Right cardiac atrium (tissue), 5 donors: Measurements from ENCODE around the gene BMP2. TPM values are rescaled to one million over a fixed set of nuclear protein-coding genes. Genes with fewer than 3 reads are reported as not detected.
A peak's percentile ranks its signal among the peaks of the same experiment; 100 is the strongest.

Source experiments
- ATAC-seq, 2 donors: fragments of 200-7000 bp; cut with Tn5 transposase; one replicate each; pipeline versions ENCODE4 v1.8.0 to v1.9.1; 2020; ENCODE audit warnings: moderate library complexity in 2 of 2, mild to moderate bottlenecking in 1 of 2
- DNase-seq, 3 donors: peaks; one replicate each; pipeline ENCODE4 v3.0.0-alpha.2; 2020
- H3K27ac ChIP-seq: one replicate; pipeline ENCODE4 v1.5.1; 2013; ENCODE audit warnings: mild to moderate bottlenecking, low read length, control low read depth, moderate library complexity
- H3K27me3 ChIP-seq: one replicate; pipeline ENCODE4 v1.6.1; 2013; ENCODE audit not compliant: control insufficient read depth, insufficient read depth
- H3K4me1 ChIP-seq: one replicate; pipeline ENCODE4 v1.6.1; 2013; ENCODE audit warnings: low read length; ENCODE audit not compliant: control insufficient read depth, insufficient read depth
- H3K4me3 ChIP-seq: one replicate; pipeline ENCODE4 v1.5.1; 2013; ENCODE audit warnings: low read length, control low read depth
- H3K9me3 ChIP-seq: one replicate; pipeline ENCODE4 v1.6.1; 2013; ENCODE audit warnings: low read length; ENCODE audit not compliant: control insufficient read depth
- WGBS: extraction: QIAGEN DNeasy Blood & Tissue Kit; methylation state at CpG from one replicate; pipeline ENCODE4 v1.1.7; 2013; 5-methylcytosine and 5-hydroxymethylcytosine counted together
- intact Hi-C, 4 donors: fragments of 100-400 bp; cut with DNase I; formaldehyde crosslinking; loops; one replicate each; pipeline versions ENCODE4 v1.11.0 to v1.14.0; 2022 to 2023
- long read RNA-seq, 4 donors: library from polyadenylated mRNA; unstranded; transcript quantifications; one replicate each; pipeline ENCODE4 v2.0.0, GENCODE V29; 2020 to 2021
- polyA plus RNA-seq: library from polyadenylated mRNA; stranded (reverse); fragments of 200-250 nt; gene quantifications from one replicate; pipeline ENCODE4 v1.2.3, GENCODE V29; 2013
- total RNA-seq, 4 donors: library from RNA; stranded (reverse); fragmentation: NEBNext Ultra II Directional; extraction: Animal tissue kit (Norgen Biotek cat#: 25700); gene quantifications; one replicate each; pipeline ENCODE4 v1.2.1, GENCODE V29; 2021
- donor health status: healthy with polysubstance abuse.
- donor health status: DM: no; HTN: yes; CAD: no.
- donor health status: DM: no; HTN: no; CAD: no.
- donor health status: DM: no; HTN: yes; CAD: no; lungs with severe emphysema.
- donor health status: DM: yes; HTN: yes; CAD: no.

The BMP2 gene
- total RNA-seq (1 to 10 TPM; 1.5 to 2.7 (median 2.4) TPM), polyA plus RNA-seq (1.9 TPM)
- long read RNA-seq, donor 1, transcript BMP2-201 (3 exons, 3,601 nt): major isoform, 6 of 7 reads
- long read RNA-seq, donor 1, partial matches to known transcripts: 0 of 7 reads
- long read RNA-seq, donor 1, other reads (novel, unspliced or antisense): 1 of 7 reads
- long read RNA-seq, donor 2, partial matches to known transcripts: 0 of 4 reads
- long read RNA-seq, donor 2, other reads (novel, unspliced or antisense): 0 of 4 reads
- long read RNA-seq, donor 3, partial matches to known transcripts: 0 of 1 reads
- long read RNA-seq, donor 3, other reads (novel, unspliced or antisense): 1 of 1 reads
- long read RNA-seq, donor 4: 0 reads

- no peaks in the 10 kb centered on the region for H3K27me3 ChIP-seq
- intact Hi-C loops: loop anchor here in 2 of 4 donors (10.0 kb wide), 2 partner anchors 57 to 133 kb away; no protein-coding TSS in a partner anchor
- peak within 1 kb of the TSS; percentile 69 for H3K27ac ChIP-seq
- DNase-seq: peak; percentile 70 to 87 (median 85)
- WGBS: under 1% methylated on average over 112 of the region's 112 CpGs
- peak; percentile 83 to 90 for ATAC-seq
- H3K4me1 ChIP-seq: no peaks in the 10 kb centered on the region
- H3K4me3 ChIP-seq: peak within 1 kb of the TSS; percentile 78
- no peaks in the 10 kb centered on the region for H3K9me3 ChIP-seq
These were observed at the start of gene BMP2 for GRCh38 chr20:6767536-6768227. Gene BMP2 (plus strand): TSS chr20:6767686. CDS start chr20:6770127, 2,441 bp downstream.

GRCh38 chr20:6718662-6719368 lies 48.7 kb upstream of the BMP2 start:
- no peak overlapping the region for H3K4me3 ChIP-seq
- H3K4me1 ChIP-seq: no peaks in the 10 kb centered on the region
- H3K27ac ChIP-seq: no peak overlapping the region
- intact Hi-C loops: no loop called here
- 64% methylated on average over 7 of the region's 7 CpGs for WGBS
- DNase-seq: no peak
- ATAC-seq: no peak
- no peaks in the 10 kb centered on the region for H3K27me3 ChIP-seq
- no peaks in the 10 kb centered on the region for H3K9me3 ChIP-seq

- Histone ChIP-seq H3K27me3 (no peaks in the 10 kb centered on the region), H3K4me3 (no peak overlapping the region), H3K27ac (no peak overlapping the region), H3K4me1 (no peaks in the 10 kb centered on the region), H3K9me3 (no peaks in the 10 kb centered on the region)
- no peak for DNase-seq
- no peak for ATAC-seq
- WGBS: 95% methylated on average over 4 of the region's 4 CpGs
- intact Hi-C loops: no loop called here
These were observed 48.1 kb upstream of the BMP2 start for GRCh38 chr20:6719369-6719721.

- intact Hi-C loops: no loop called here
- Histone ChIP-seq H3K4me1 (no peaks in the 10 kb centered on the region), H3K27me3 (no peaks in the 10 kb centered on the region), H3K27ac (no peak overlapping the region), H3K4me3 (no peak overlapping the region), H3K9me3 (no peaks in the 10 kb centered on the region)
- DNase-seq (no peak), ATAC-seq (no peak)
- 59% methylated on average over 1 of the region's 1 CpG for WGBS
These were observed 40.7 kb upstream of the BMP2 start for GRCh38 chr20:6726761-6727160.

GRCh38 chr20:6730672-6731328 lies 36.7 kb upstream of the BMP2 start:
- Histone ChIP-seq H3K27me3 (no peaks in the 10 kb centered on the region), H3K4me1 (peaks cover 3% of the 10 kb centered on the region), H3K9me3 (no peaks in the 10 kb centered on the region), H3K4me3 (no peak overlapping the region), H3K27ac (no peak overlapping the region)
- 76% methylated on average over 9 of the region's 9 CpGs for WGBS
- intact Hi-C loops: no loop called here
- ATAC-seq: no peak
- DNase-seq: no peak

GRCh38 chr20:6732001-6732447 lies 35.5 kb upstream of the BMP2 start:
- no peaks in the 10 kb centered on the region for H3K9me3 ChIP-seq
- ATAC-seq (peak; percentile 80 to 86), DNase-seq (peak; percentile 75 to 91 (median 87))
- no peak overlapping the region for H3K4me3 ChIP-seq
- intact Hi-C loops: no loop called here
- no peak overlapping the region for H3K27ac ChIP-seq
- peaks cover 3% of the 10 kb centered on the region for H3K4me1 ChIP-seq
- H3K27me3 ChIP-seq: no peaks in the 10 kb centered on the region
- 37% methylated on average over 3 of the region's 3 CpGs for WGBS

GRCh38 chr20:6732851-6733250 lies 34.6 kb upstream of the BMP2 start:
- ATAC-seq (no peak), DNase-seq (no peak)
- H3K27me3 ChIP-seq: no peaks in the 10 kb centered on the region
- H3K4me3 ChIP-seq: no peak overlapping the region
- intact Hi-C loops: no loop called here
- peaks cover 3% of the 10 kb centered on the region for H3K4me1 ChIP-seq
- H3K9me3 ChIP-seq: no peaks in the 10 kb centered on the region
- WGBS: 91% methylated on average over 6 of the region's 6 CpGs
- no peak overlapping the region for H3K27ac ChIP-seq

- WGBS: 95% methylated on average over 1 of the region's 1 CpG
- DNase-seq (no peak), ATAC-seq (no peak)
- no peaks in the 10 kb centered on the region for H3K27me3 ChIP-seq
- peaks cover 3% of the 10 kb centered on the region for H3K4me1 ChIP-seq
- H3K27ac ChIP-seq: no peak overlapping the region
- intact Hi-C loops: no loop called here
- no peaks in the 10 kb centered on the region for H3K9me3 ChIP-seq
- H3K4me3 ChIP-seq: no peak overlapping the region
These were observed 33.5 kb upstream of the BMP2 start for GRCh38 chr20:6733965-6734364.

GRCh38 chr20:6735942-6736845 lies 31.3 kb upstream of the BMP2 start:
- peak; percentile 37 to 86 (median 75) for DNase-seq
- intact Hi-C loops: no loop called here
- peak overlapping the region; percentile 76 for H3K27ac ChIP-seq
- WGBS: 39% methylated on average over 8 of the region's 8 CpGs
- no peak overlapping the region for H3K4me3 ChIP-seq
- H3K27me3 ChIP-seq: no peaks in the 10 kb centered on the region
- ATAC-seq: peak; percentile 55 to 70
- H3K9me3 ChIP-seq: no peaks in the 10 kb centered on the region
- H3K4me1 ChIP-seq: peaks cover 3% of the 10 kb centered on the region

GRCh38 chr20:6739406-6739805 lies 28.1 kb upstream of the BMP2 start:
- Histone ChIP-seq H3K4me3 (no peak overlapping the region), H3K4me1 (peaks cover 3% of the 10 kb centered on the region), H3K9me3 (no peaks in the 10 kb centered on the region), H3K27ac (no peak overlapping the region), H3K27me3 (no peaks in the 10 kb centered on the region)
- ATAC-seq: peak; percentile 70 to 86
- intact Hi-C loops: no loop called here
- WGBS: 25% methylated on average over 1 of the region's 1 CpG
- DNase-seq: peak in 1 of 3 donors; percentile 51
